Hepatocyte (in vitro differentiated cells): ENCODE data around the gene GLP1R. TPM values are rescaled to one million over a fixed set of nuclear protein-coding genes. Genes with fewer than 3 reads are reported as not detected.

Experiments used
- DNase-seq: peaks from one replicate; pipeline ENCODE4 v3.0.0-alpha.2; 2016; ENCODE audit warnings: low spot score
- H2AFZ ChIP-seq: fragments of 200-600 bp; sonication (generic); 2 replicates; pipeline ENCODE4 v1.6.0; 2016; ENCODE audit warnings: antibody characterized with exemption, mild to moderate bottlenecking
- H3K27ac ChIP-seq: fragments of 200-600 bp; sonication (generic); 2 replicates; pipeline ENCODE4 v1.5.1; 2016; ENCODE audit warnings: mild to moderate bottlenecking
- H3K27me3 ChIP-seq: fragments of 200-600 bp; sonication (generic); 2 replicates; pipeline ENCODE4 v1.6.1; 2016
- H3K36me3 ChIP-seq: fragments of 200-600 bp; sonication (generic); replicated peaks from 2 replicates; pipeline ENCODE4 v1.5.1; 2016; ENCODE audit warnings: low read depth; ENCODE audit not compliant: insufficient read depth
- H3K4me1 ChIP-seq: fragments of 200-600 bp; sonication (generic); 2 replicates; pipeline ENCODE4 v1.5.1; 2016; ENCODE audit warnings: mild to moderate bottlenecking, moderate library complexity; ENCODE audit not compliant: insufficient read depth
- H3K4me2 ChIP-seq: fragments of 200-600 bp; sonication (generic); 2 replicates; pipeline ENCODE4 v1.6.0; 2016
- H3K4me3 ChIP-seq: fragments of 200-600 bp; sonication (generic); 2 replicates; pipeline ENCODE4 v1.5.1; 2016; ENCODE audit warnings: mild to moderate bottlenecking
- H3K79me2 ChIP-seq: fragments of 200-600 bp; sonication (generic); 2 replicates; pipeline ENCODE4 v1.6.0; 2017; ENCODE audit warnings: mild to moderate bottlenecking
- H3K9me2 ChIP-seq: fragments of 200-600 bp; sonication (generic); replicated peaks from 2 replicates; pipeline ENCODE4 v1.6.0; 2017; ENCODE audit warnings: mild to moderate bottlenecking; ENCODE audit not compliant: insufficient read depth
- H3K9me3 ChIP-seq: fragments of 200-600 bp; sonication (generic); 2 replicates; pipeline ENCODE4 v1.5.1; 2016; ENCODE audit warnings: low read depth, mild to moderate bottlenecking
- H4K20me1 ChIP-seq: fragments of 200-600 bp; sonication (generic); 2 replicates; pipeline ENCODE4 v1.6.0; 2016; ENCODE audit warnings: mild to moderate bottlenecking; ENCODE audit not compliant: insufficient read depth, poor library complexity, severe bottlenecking
- CTCF ChIP-seq: fragments of 200-600 bp; sonication (generic); IDR thresholded peaks from 2 replicates; pipeline ENCODE4 v1.5.1; 2016; ENCODE audit warnings: antibody characterized with exemption, mild to moderate bottlenecking; ENCODE audit not compliant: poor library complexity
- EZH2 ChIP-seq: fragments of 200-600 bp; sonication (generic); IDR thresholded peaks from 2 replicates; pipeline ENCODE4 v1.6.1; 2016; ENCODE audit warnings: antibody characterized with exemption, mild to moderate bottlenecking, borderline replicate concordance
- EZH2phosphoT487 ChIP-seq: fragments of 200-600 bp; sonication (generic); IDR thresholded peaks from one replicate; pipeline ENCODE4 v1.6.1; 2018; ENCODE audit warnings: antibody characterized with exemption, mild to moderate bottlenecking, low read depth, moderate library complexity; ENCODE audit not compliant: unreplicated experiment, severe bottlenecking
- WGBS: methylation state at CpG from one replicate; pipeline ENCODE4 v1.1.6; 2016; ENCODE audit warnings: low lambda C conversion rate; ENCODE audit errors: missing lambda C conversion rate; 5-methylcytosine and 5-hydroxymethylcytosine counted together
- polyA plus RNA-seq: library from polyadenylated mRNA; unstranded; fragments of >200 nt; fragmentation: Nextera tagmentation; extraction: Ambion mirVana; gene quantifications from 2 replicates; pipeline ENCODE4 v1.2.1, GENCODE V29; 2016
- total RNA-seq: library from RNA; depleted of rRNA; stranded (reverse); fragments of >200 nt; gene quantifications from 2 replicates; pipeline ENCODE4 v1.2.3, GENCODE V29; 2014

GLP1R gene
- total and polyA plus RNA-seq, 2 experiments from 2014 or later = 0.30 TPM; not detected in 1

GRCh38 chr6:39074486-39074885, 25.9 kb downstream of the GLP1R start:
- H2AFZ ChIP-seq = no peak overlapping the region
- WGBS = 92% methylated on average over 9 of the region's 9 CpGs
- no peak overlapping the region for H3K4me3 ChIP-seq
- no peak for DNase-seq
- H4K20me1 ChIP-seq = no peaks in the 10 kb centered on the region
- H3K27ac ChIP-seq = no peak overlapping the region
- H3K27me3 ChIP-seq = no peaks in the 10 kb centered on the region
- H3K9me2 ChIP-seq = no peaks in the 10 kb centered on the region
- no peaks in the 10 kb centered on the region for H3K36me3 ChIP-seq
- no peaks in the 10 kb centered on the region for H3K79me2 ChIP-seq
- H3K4me1 ChIP-seq = no peaks in the 10 kb centered on the region
- TF ChIP-seq CTCF (no peak), EZH2phosphoT487 (no peak), EZH2 (no peak)
- no peak overlapping the region for H3K4me2 ChIP-seq
- H3K9me3 ChIP-seq = no peaks in the 10 kb centered on the region

GRCh38 chr6:39075010-39075686, 26.6 kb downstream of the GLP1R start:
- H4K20me1 ChIP-seq = no peaks in the 10 kb centered on the region
- no peak overlapping the region for H2AFZ ChIP-seq
- DNase-seq = no peak
- WGBS = 73% methylated on average over 12 of the region's 12 CpGs
- H3K9me3 ChIP-seq = no peaks in the 10 kb centered on the region
- H3K36me3 ChIP-seq = no peaks in the 10 kb centered on the region
- H3K9me2 ChIP-seq = no peaks in the 10 kb centered on the region
- no peaks in the 10 kb centered on the region for H3K4me1 ChIP-seq
- H3K79me2 ChIP-seq = no peaks in the 10 kb centered on the region
- no peak overlapping the region for H3K4me3 ChIP-seq
- H3K4me2 ChIP-seq = no peak overlapping the region
- no peaks in the 10 kb centered on the region for H3K27me3 ChIP-seq
- no peak for TF ChIP-seq EZH2
- no peak for TF ChIP-seq EZH2phosphoT487
- TF ChIP-seq CTCF = no peak
- no peak overlapping the region for H3K27ac ChIP-seq

GRCh38 chr6:39075807-39076622, 27.4 kb downstream of the GLP1R start:
- TF ChIP-seq CTCF (no peak), EZH2phosphoT487 (no peak), EZH2 (no peak)
- WGBS = 86% methylated on average over 11 of the region's 11 CpGs
- no peak for DNase-seq
- Histone ChIP-seq H3K9me3 (no peaks in the 10 kb centered on the region), H3K4me2 (no peak overlapping the region), H3K9me2 (no peaks in the 10 kb centered on the region), H3K27ac (no peak overlapping the region), H2AFZ (no peak overlapping the region), H3K79me2 (no peaks in the 10 kb centered on the region), H4K20me1 (no peaks in the 10 kb centered on the region), H3K27me3 (no peaks in the 10 kb centered on the region), H3K4me1 (no peaks in the 10 kb centered on the region), H3K36me3 (no peaks in the 10 kb centered on the region), H3K4me3 (no peak overlapping the region)
